Astrocyte of the cerebellum (primary cell): ENCODE measurements around the gene TRAPPC11.

Experiments used
- DNase-seq: peaks from one replicate; pipeline ENCODE4 v3.0.0-alpha.2; 2011; ENCODE audit warnings: low read depth
- H3K4me3 ChIP-seq: 2 replicates; pipeline ENCODE4 v1.5.1; 2011; ENCODE audit warnings: mild to moderate bottlenecking, low read depth, low read length, moderate library complexity
- CTCF ChIP-seq: IDR thresholded peaks from 2 replicates; pipeline ENCODE4 v1.5.1; 2012; ENCODE audit warnings: low read length, low read depth, moderate library complexity, mild to moderate bottlenecking; ENCODE audit errors: missing control alignments
- in situ Hi-C: cut with HindIII; loops from 2 replicates; pipeline ENCODE4 v1.10.0; 2017; ENCODE audit warnings: low sequenced_read_pairs

TRAPPC11 gene

DNA sequence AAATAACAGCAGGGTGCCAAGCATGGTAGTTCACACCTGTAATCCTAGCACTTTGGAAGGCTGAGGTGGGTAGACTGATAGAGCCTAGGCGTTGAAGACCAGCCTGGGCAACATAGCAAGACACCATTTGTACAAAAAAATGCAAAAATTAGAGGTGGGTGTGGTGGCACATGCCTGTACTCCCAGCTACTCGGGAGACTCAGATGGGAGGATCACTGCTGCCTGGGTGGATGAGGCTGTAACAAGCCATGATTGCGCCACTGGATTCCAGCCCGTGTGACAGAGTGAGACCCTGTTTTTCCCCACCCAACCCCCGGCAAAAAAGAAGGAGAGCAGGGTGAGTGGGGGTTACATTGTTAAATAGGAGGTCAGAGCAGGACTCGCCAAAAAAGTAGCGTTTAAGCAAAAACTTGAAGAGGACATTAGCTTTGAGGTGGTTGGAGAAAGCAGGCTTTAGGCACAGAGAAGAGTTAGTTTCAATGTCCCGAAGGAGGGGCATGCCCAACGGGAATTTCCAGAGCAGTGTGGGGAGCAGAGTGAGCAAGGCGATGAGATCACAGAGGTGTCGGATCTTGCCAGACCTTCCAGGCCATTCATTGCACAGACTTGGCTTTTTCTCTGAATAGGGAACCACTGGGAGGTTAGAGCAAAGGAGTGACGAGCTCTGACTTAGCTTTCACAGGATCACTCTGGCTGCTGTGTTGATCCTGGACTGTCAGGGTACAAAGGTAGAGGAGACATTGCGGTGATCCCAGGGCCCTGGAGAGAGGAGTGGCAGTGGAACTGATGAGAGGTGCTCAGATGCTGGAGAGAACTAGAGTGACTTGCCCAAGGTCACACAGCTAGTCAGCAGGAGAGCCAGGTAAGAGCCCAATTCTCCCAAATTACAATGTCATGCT lies 70.6 kb downstream of the TRAPPC11 start:
- in situ Hi-C loops, result no loop called here
- no peak overlapping the region for H3K4me3 ChIP-seq
- TF ChIP-seq CTCF, result no peak
- DNase-seq, result no peak

GRCh38 chr4:183732296-183732695 lies 73.2 kb downstream of the TRAPPC11 start:
- in situ Hi-C loops, result no loop called here
- H3K4me3 ChIP-seq, result no peak overlapping the region
- TF ChIP-seq CTCF, result no peak
- no peak for DNase-seq

DNA sequence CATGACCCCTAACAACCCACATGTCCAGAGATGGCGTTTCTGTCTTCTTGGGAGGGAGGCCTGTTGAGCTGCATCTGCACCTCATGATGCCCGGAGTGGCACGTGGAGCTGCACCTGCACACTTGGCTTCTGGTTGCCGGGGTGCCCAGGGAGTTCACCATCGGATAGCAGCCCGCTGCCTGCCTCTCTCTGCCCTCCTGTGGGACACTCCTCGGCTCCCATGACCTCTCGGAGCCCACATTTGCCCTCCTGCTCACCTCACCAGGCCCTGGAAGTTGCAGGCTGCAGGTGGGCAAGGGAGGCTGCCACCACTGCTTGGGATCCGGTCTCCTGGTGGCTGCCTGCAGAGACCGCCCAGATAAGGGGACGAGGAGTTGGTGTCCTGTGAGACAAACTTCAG lies 74.1 kb downstream of the TRAPPC11 start:
- no peak for DNase-seq

GRCh38 chr4:183738081-183738673 lies 79.1 kb downstream of the TRAPPC11 start:
- no peak for DNase-seq

More for the DNA sequence above, 74.1 kb downstream of the TRAPPC11 start:
- TF ChIP-seq CTCF, result no peak
- in situ Hi-C loops, result no loop called here
- H3K4me3 ChIP-seq, result no peak overlapping the region

GRCh38 chr4:183738961-183739360 lies 79.9 kb downstream of the TRAPPC11 start:
- in situ Hi-C loops, result no loop called here
- no peak for DNase-seq
- no peak for TF ChIP-seq CTCF
- no peak overlapping the region for H3K4me3 ChIP-seq

More at GRCh38 chr4:183738081-183738673, 79.1 kb downstream of the TRAPPC11 start:
- no peak overlapping the region for H3K4me3 ChIP-seq
- no peak for TF ChIP-seq CTCF
- in situ Hi-C loops, result no loop called here

- in situ Hi-C loops, result no loop called here
- no peak for DNase-seq
These were observed 87.5 kb downstream of the TRAPPC11 start for GRCh38 chr4:183746305-183747229.

More at GRCh38 chr4:183746305-183747229, 87.5 kb downstream of the TRAPPC11 start:
- H3K4me3 ChIP-seq, result no peak overlapping the region
- no peak for TF ChIP-seq CTCF
